ENCODE results near the gene RAMP3. TPM values are rescaled to one million over a fixed set of nuclear protein-coding genes. Genes with fewer than 3 reads are reported as not detected.

The RAMP3 gene
- total and polyA plus RNA-seq, 10 of the 15 experiments (the other 5 are each of a cell fraction or from before 2014, with no cell fraction given): not detected

DNA sequence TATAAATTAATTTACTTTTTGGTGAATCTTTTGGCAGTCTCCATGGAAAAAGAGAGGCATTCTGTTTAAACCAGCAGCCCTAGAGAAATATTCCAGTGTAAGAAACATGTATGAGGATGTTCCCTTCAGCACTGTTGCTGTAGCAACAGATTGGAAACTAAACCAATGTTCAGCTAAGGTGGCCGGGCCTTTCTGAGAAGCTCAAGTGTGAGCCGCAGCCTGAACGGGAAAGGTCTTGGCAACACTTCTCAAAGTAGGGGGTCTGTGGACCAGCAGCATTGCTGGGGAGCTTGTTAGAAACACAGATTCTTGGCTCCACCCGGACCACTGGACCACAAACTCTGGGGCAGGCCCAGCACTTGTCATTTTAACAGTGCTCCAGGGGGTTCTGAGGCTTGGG is 36.2 kb downstream of the RAMP3 start (continued):
- no peak for TF ChIP-seq MYC (IDR thresholded peaks at IDR 0.05; ENCODE audit: insufficient read depth, insufficient read length, insufficient replicate concordance, low read length, severe bottlenecking)
- no peak for TF ChIP-seq TCF3 (IDR thresholded peaks at IDR 0.05; ENCODE audit: borderline replicate concordance, insufficient read depth, low read depth, low read length)
- TF ChIP-seq CREM (IDR thresholded peaks at IDR 0.05; ENCODE audit: low read depth): no peak
- no peak for TF ChIP-seq CBFB (IDR thresholded peaks at IDR 0.05; ENCODE audit: low read depth)

DNA sequence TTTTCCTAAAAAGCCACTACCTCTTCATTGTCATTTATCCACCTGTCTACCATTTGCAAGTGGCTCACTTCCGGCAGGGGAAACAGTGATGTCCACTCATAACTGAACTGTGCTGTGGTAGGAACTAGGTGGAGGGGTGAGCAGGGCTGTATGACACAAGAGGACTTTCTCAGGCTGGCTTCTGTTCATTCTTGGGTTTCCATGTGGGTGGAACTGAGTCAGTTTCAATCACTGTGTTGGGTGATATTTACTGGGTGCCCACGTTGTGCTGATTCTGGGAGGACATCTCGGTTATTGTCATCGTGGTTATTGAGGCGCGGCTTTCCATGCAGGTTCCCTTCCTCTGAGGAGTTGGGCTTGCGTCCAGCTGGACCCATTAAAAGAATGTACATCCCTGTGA is 38.8 kb downstream of the RAMP3 start:
- FAIRE-seq: no peak
- RAD21 ChIA-PET (ENCODE audit: unreplicated experiment): no interaction called here
- 0% methylated on average over 7 of the region's 7 CpGs for WGBS (ENCODE audit: insufficient coverage, insufficient replicate concordance, low lambda C conversion rate, missing lambda C conversion rate)
- CTCF ChIA-PET: no interaction called here
- Histone ChIP-seq H3K27ac (ENCODE audit: control insufficient read depth, insufficient read depth) (no peak overlapping the region), H3K79me2 (ENCODE audit: control insufficient read depth, insufficient read depth, low read length) (no peaks in the 10 kb centered on the region), H3K36me3 (ENCODE audit: control insufficient read depth in 2 of 2, insufficient read depth in 2 of 2, low read length in 1 of 2) (no peaks in the 10 kb centered on the region), H3K4me3 (no peak overlapping the region), H3K9ac (ENCODE audit: control insufficient read depth, insufficient read depth, low read length) (no peak overlapping the region), H2AFZ (ENCODE audit: control insufficient read depth, low read depth, low read length) (no peak overlapping the region), H3K27me3 (replicated peaks in 1 of 2; ENCODE audit: control insufficient read depth in 2 of 2, insufficient read depth in 2 of 2, low read length in 1 of 2) (no peaks in the 10 kb centered on the region), H3K4me1 (ENCODE audit: control insufficient read depth, insufficient read depth, low read length) (peaks cover 5% of the 10 kb centered on the region), H3K4me2 (ENCODE audit: control insufficient read depth, insufficient read depth) (no peak overlapping the region), H3K9me3 (replicated peaks; ENCODE audit: control insufficient read depth, insufficient read depth, low read length) (no peaks in the 10 kb centered on the region; the same call in 2 of the 3 replicates), H4K20me1 (ENCODE audit: control insufficient read depth, insufficient read depth) (no peaks in the 10 kb centered on the region)
- intact Hi-C loops (cut with micrococcal nuclease; ENCODE audit: unreplicated experiment) (no loop called here), in situ Hi-C loops (cut with MboI) (no loop called here)
- ATAC-seq: peak; percentile 89
- POLR2A ChIA-PET: no interaction called here
- SMC1A ChIA-PET (ENCODE audit: uncharacterized antibody, unreplicated experiment): no interaction called here
- BruUV-seq (replicated peaks): no TSS peak
- DNase-seq (ENCODE audit: low read depth, low spot score): peak; percentile 9
- TF ChIP-seq RCOR1 (conservative IDR thresholded peaks at IDR 0.05; ENCODE audit: low read depth, low read length) (no peak), NFYB (IDR thresholded peaks at IDR 0.05; ENCODE audit: insufficient read depth, low read depth, low read length) (no peak), CHD2 (IDR thresholded peaks at IDR 0.05; ENCODE audit: borderline replicate concordance, low read depth, low read length) (no peak), ZNF24 (IDR thresholded peaks at IDR 0.05) (no peak), PML (IDR thresholded peaks at IDR 0.05; ENCODE audit: low read length) (no peak), IRF4 (IDR thresholded peaks at IDR 0.05; ENCODE audit: low read depth, low read length) (peak; percentile 91), ZNF207 (IDR thresholded peaks at IDR 0.05; ENCODE audit: borderline replicate concordance) (no peak), JUND (IDR thresholded peaks at IDR 0.05; ENCODE audit: low read depth, low read length) (no peak), STAT3 (IDR thresholded peaks at IDR 0.05; ENCODE audit: low read depth, low read length) (no peak), TARDBP (IDR thresholded peaks at IDR 0.05; ENCODE audit: borderline replicate concordance) (no peak), IKZF1 (conservative IDR thresholded peaks at IDR 0.05) (peak; percentile 35; the same call in 1 of the 2 replicates), BMI1 (IDR thresholded peaks at IDR 0.05; ENCODE audit: borderline replicate concordance) (no peak), SUZ12 (IDR thresholded peaks at IDR 0.05; ENCODE audit: unreplicated experiment) (no peak), MTA3 (IDR thresholded peaks at IDR 0.05; ENCODE audit: borderline replicate concordance, low read length) (no peak), SPI1 (IDR thresholded peaks at IDR 0.05; ENCODE audit: borderline replicate concordance, insufficient read depth, low read depth, low read length) (no peak)
- TF ChIP-seq, protein P1, sequence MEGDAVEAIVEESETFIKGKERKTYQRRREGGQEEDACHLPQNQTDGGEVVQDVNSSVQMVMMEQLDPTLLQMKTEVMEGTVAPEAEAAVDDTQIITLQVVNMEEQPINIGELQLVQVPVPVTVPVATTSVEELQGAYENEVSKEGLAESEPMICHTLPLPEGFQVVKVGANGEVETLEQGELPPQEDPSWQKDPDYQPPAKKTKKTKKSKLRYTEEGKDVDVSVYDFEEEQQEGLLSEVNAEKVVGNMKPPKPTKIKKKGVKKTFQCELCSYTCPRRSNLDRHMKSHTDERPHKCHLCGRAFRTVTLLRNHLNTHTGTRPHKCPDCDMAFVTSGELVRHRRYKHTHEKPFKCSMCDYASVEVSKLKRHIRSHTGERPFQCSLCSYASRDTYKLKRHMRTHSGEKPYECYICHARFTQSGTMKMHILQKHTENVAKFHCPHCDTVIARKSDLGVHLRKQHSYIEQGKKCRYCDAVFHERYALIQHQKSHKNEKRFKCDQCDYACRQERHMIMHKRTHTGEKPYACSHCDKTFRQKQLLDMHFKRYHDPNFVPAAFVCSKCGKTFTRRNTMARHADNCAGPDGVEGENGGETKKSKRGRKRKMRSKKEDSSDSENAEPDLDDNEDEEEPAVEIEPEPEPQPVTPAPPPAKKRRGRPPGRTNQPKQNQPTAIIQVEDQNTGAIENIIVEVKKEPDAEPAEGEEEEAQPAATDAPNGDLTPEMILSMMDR (IDR thresholded peaks at IDR 0.05 in 2 of 3, conservative IDR thresholded peaks at IDR 0.05 in 1 of 3; ENCODE audit: control insufficient read depth in 2 of 3, extremely low read depth in 1 of 3, insufficient read depth in 1 of 3, low read depth in 3 of 3, low read length in 3 of 3): no peak
- TF ChIP-seq, protein P2, sequence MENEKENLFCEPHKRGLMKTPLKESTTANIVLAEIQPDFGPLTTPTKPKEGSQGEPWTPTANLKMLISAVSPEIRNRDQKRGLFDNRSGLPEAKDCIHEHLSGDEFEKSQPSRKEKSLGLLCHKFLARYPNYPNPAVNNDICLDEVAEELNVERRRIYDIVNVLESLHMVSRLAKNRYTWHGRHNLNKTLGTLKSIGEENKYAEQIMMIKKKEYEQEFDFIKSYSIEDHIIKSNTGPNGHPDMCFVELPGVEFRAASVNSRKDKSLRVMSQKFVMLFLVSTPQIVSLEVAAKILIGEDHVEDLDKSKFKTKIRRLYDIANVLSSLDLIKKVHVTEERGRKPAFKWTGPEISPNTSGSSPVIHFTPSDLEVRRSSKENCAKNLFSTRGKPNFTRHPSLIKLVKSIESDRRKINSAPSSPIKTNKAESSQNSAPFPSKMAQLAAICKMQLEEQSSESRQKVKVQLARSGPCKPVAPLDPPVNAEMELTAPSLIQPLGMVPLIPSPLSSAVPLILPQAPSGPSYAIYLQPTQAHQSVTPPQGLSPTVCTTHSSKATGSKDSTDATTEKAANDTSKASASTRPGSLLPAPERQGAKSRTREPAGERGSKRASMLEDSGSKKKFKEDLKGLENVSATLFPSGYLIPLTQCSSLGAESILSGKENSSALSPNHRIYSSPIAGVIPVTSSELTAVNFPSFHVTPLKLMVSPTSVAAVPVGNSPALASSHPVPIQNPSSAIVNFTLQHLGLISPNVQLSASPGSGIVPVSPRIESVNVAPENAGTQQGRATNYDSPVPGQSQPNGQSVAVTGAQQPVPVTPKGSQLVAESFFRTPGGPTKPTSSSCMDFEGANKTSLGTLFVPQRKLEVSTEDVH (IDR thresholded peaks at IDR 0.05; ENCODE audit: low read depth, partially characterized antibody): no peak

Measured in GM12878 (cell line).